Activated CD4-positive, alpha-beta T cell treated with anti-CD3 and anti-CD28 coated beads, Interleukin-2, amount 10 ng/mL, durations not matched to agents 24 days and 14 days (primary cell): ENCODE measurements around the gene CLTA. TPM values are rescaled to one million over a fixed set of nuclear protein-coding genes. Genes with fewer than 3 reads are reported as not detected.
"Not testable (repeated sequence)": the region's sequence is repeated elsewhere in the genome, so short reads cannot be mapped to it uniquely, and the experiment has no call there.

Source experiments
- DNase-seq: peaks from one replicate; pipeline ENCODE4 v3.0.0; 2022
- H3K27ac Mint-ChIP-seq: one replicate; pipeline ENCODE4 v1.8.0; 2022; ENCODE audit warnings: mild to moderate bottlenecking, mixed read lengths
- H3K27me3 Mint-ChIP-seq: one replicate; pipeline ENCODE4 v1.8.0; 2022; ENCODE audit warnings: mixed read lengths
- H3K36me3 Mint-ChIP-seq: one replicate; pipeline ENCODE4 v1.8.0; 2022; ENCODE audit warnings: low read depth, mild to moderate bottlenecking, mixed read lengths
- H3K4me1 Mint-ChIP-seq: one replicate; pipeline ENCODE4 v1.8.0; 2021; ENCODE audit warnings: mixed read lengths
- H3K4me3 Mint-ChIP-seq: one replicate; pipeline ENCODE4 v1.8.0; 2022; ENCODE audit warnings: mild to moderate bottlenecking, moderate library complexity, mixed read lengths
- H3K9me3 Mint-ChIP-seq: one replicate; pipeline ENCODE4 v1.8.0; 2021; ENCODE audit warnings: mixed read lengths
- intact Hi-C: fragments of 100-400 bp; cut with micrococcal nuclease; formaldehyde crosslinking; loops from one replicate; pipeline ENCODE4 v1.15.1; 2023
- total RNA-seq: library from RNA; stranded (reverse); gene quantifications from 2 replicates; pipeline ENCODE4 v1.2.3, GENCODE V29; 2022

The CLTA gene
- total RNA-seq, 1 donor from 2014 or later: 173 TPM

- Mint-ChIP-seq H3K27me3 (no peaks in the 10 kb centered on the region), H3K36me3 (peaks cover 71% of the 10 kb centered on the region), H3K4me3 (no peak overlapping the region), H3K9me3 (no peaks in the 10 kb centered on the region), H3K27ac (no peak overlapping the region), H3K4me1 (peaks cover 51% of the 10 kb centered on the region)
- DNase-seq: no peak
- intact Hi-C loops: loop anchor here (10.0 kb wide), 1 partner anchor 364 kb away; the partner anchor contains the start of gene MELK
Measured at GRCh38 chr9:36210722-36211121, 20.0 kb downstream of the CLTA start.

GRCh38 chr9:36211510-36211909 is 20.8 kb downstream of the CLTA start:
- DNase-seq: no peak

DNA sequence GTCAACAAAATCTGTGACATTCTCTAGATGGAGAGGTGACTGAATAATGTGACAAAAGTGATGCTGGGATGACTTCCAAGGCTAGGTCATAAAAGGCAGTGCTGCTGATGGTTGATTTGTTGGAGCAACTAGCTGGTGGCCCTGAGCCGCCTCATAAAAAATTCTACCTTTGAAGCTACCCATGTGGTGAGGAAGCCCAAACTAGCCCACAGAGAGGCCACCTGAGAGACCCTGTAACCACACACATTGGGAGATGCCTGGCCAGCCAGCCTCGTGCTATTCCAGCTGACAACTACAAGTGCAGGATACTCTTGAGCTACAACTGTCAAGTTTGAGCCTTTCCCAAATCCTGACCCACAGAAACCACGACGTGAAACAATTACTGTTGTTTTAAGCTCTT is 22.7 kb downstream of the CLTA start:
- Mint-ChIP-seq H3K36me3 (peaks cover 67% of the 10 kb centered on the region), H3K27ac (peak overlapping the region; percentile 73), H3K4me1 (peaks cover 51% of the 10 kb centered on the region)

More at GRCh38 chr9:36211510-36211909, 20.8 kb downstream of the CLTA start:
- intact Hi-C loops: loop anchor here (10.0 kb wide), 1 partner anchor 363 kb away; the partner anchor contains the start of gene MELK
- Mint-ChIP-seq H3K27me3 (no peaks in the 10 kb centered on the region), H3K9me3 (no peaks in the 10 kb centered on the region), H3K36me3 (peaks cover 68% of the 10 kb centered on the region), H3K4me3 (no peak overlapping the region), H3K4me1 (peaks cover 52% of the 10 kb centered on the region), H3K27ac (peak overlapping the region; percentile 4)

DNA sequence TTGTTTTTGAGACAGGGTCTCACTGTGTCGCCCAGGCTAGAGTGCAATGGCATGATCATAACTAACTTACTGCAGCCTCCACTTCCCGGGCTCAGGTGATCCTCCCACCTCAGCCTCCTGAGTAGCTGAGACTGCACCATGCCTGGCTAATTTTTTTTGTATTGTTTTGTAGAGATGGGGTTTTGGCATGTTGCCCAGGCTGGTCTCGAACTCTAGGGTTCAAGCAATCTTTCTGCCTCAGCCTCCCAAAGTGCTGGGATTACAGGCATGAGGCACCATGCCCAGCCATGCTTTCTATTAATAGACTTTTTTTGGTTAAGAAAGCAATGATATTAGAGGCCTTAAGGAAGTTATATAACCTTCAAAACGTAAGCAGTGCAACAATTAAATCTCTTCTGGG is 23.3 kb downstream of the CLTA start:
- DNase-seq: no peak
- Mint-ChIP-seq H3K9me3 (no peaks in the 10 kb centered on the region), H3K36me3 (peaks cover 64% of the 10 kb centered on the region), H3K4me3 (no peak overlapping the region), H3K4me1 (peaks cover 53% of the 10 kb centered on the region), H3K27ac (peak overlapping the region; percentile 6), H3K27me3 (no peaks in the 10 kb centered on the region)
- intact Hi-C loops: loop anchor here (10.0 kb wide), 1 partner anchor 361 kb away; the partner anchor contains the start of gene MELK

More for the DNA sequence above, 22.7 kb downstream of the CLTA start:
- H3K4me3 Mint-ChIP-seq: no peak overlapping the region
- intact Hi-C loops: loop anchor here (10.0 kb wide), 1 partner anchor 361 kb away; the partner anchor contains the start of gene MELK
- no peaks in the 10 kb centered on the region for H3K27me3 Mint-ChIP-seq
- H3K9me3 Mint-ChIP-seq: no peaks in the 10 kb centered on the region
- DNase-seq: no peak

DNA sequence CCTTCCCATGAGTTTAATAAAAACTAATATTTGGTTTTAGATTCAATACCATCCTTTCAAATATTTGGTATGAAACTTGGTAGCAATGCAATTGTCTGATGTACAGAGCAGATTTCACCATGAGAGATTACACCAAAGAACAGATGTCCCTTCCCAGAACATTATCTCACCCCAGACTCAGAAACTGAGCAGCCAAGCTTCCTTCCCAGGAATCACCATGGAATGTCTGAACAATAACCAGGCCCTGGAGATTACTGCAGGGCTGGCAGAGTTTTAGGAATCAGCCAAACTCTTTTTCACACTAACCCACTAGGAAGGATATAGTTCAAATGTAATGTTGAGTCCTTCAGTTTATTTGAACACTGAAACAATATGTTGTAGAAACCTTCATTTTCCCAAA is 23.9 kb downstream of the CLTA start:
- no peaks in the 10 kb centered on the region for H3K9me3 Mint-ChIP-seq
- H3K27me3 Mint-ChIP-seq: no peaks in the 10 kb centered on the region
- H3K36me3 Mint-ChIP-seq: peaks cover 64% of the 10 kb centered on the region

GRCh38 chr9:36217256-36217968 is 26.7 kb downstream of the CLTA start:
- H3K4me1 Mint-ChIP-seq: peaks cover 51% of the 10 kb centered on the region
- peaks cover 67% of the 10 kb centered on the region for H3K36me3 Mint-ChIP-seq
- peak overlapping the region; percentile 64 for H3K4me3 Mint-ChIP-seq

More for the DNA sequence above, 23.9 kb downstream of the CLTA start:
- Mint-ChIP-seq H3K4me1 (peaks cover 52% of the 10 kb centered on the region), H3K4me3 (no peak overlapping the region), H3K27ac (no peak overlapping the region)
- DNase-seq: no peak
- intact Hi-C loops: loop anchor here (10.0 kb wide), 1 partner anchor 360 kb away; the partner anchor contains the start of gene MELK

GRCh38 chr9:36218011-36218410 is 27.3 kb downstream of the CLTA start:
- Mint-ChIP-seq H3K27ac (peak overlapping the region; percentile 84), H3K27me3 (no peaks in the 10 kb centered on the region), H3K4me3 (peak overlapping the region; percentile 64), H3K36me3 (peaks cover 71% of the 10 kb centered on the region), H3K4me1 (peaks cover 48% of the 10 kb centered on the region), H3K9me3 (peaks cover 6% of the 10 kb centered on the region)
- DNase-seq: no peak
- intact Hi-C loops: loop anchor here (10.0 kb wide), 1 partner anchor 357 kb away; the partner anchor contains the start of gene MELK

More at GRCh38 chr9:36217256-36217968, 26.7 kb downstream of the CLTA start:
- Mint-ChIP-seq H3K27me3 (no peaks in the 10 kb centered on the region), H3K27ac (peak overlapping the region; percentile 84), H3K9me3 (peaks cover under 1% of the 10 kb centered on the region)
- intact Hi-C loops: loop anchor here (10.0 kb wide), 1 partner anchor 357 kb away; the partner anchor contains the start of gene MELK
- DNase-seq: no peak

GRCh38 chr9:36218411-36218901 is 27.7 kb downstream of the CLTA start:
- Mint-ChIP-seq H3K27me3 (no peaks in the 10 kb centered on the region), H3K36me3 (peaks cover 71% of the 10 kb centered on the region), H3K4me3 (peak overlapping the region; percentile 64), H3K4me1 (peaks cover 44% of the 10 kb centered on the region), H3K27ac (peak overlapping the region; percentile 84), H3K9me3 (peaks cover 6% of the 10 kb centered on the region)
- intact Hi-C loops: loop anchor here (10.0 kb wide), 1 partner anchor 356 kb away; the partner anchor contains the start of gene MELK
- DNase-seq: peak; percentile 82

DNA sequence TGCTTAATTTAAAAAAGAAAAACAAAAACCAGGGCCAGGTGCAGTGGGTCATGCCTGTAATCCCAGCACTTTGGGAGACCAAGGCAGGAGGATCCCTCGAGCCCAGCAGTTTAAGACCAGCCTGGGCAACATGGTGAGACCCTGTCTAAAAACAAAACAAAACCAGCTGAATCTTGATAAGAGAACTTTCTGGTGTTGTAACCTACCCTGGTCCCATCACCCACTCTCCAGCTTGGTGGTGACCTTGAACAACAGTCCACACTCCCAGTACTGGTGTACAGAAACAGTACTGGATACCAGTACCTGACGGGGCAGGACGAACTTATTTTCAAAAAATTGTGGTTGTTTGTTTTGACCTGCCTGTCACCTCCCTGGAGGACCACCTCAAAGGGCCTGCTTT is 30.9 kb downstream of the CLTA start:
- Mint-ChIP-seq H3K27me3 (no peaks in the 10 kb centered on the region), H3K36me3 (peaks cover 72% of the 10 kb centered on the region), H3K27ac (no peak overlapping the region), H3K9me3 (peaks cover 6% of the 10 kb centered on the region), H3K4me1 (peaks cover 33% of the 10 kb centered on the region), H3K4me3 (no peak overlapping the region)
- intact Hi-C loops: no loop called here
- no peak for DNase-seq

GRCh38 chr9:36222449-36222848 is 31.7 kb downstream of the CLTA start:
- no peak overlapping the region for H3K27ac Mint-ChIP-seq
- no peak overlapping the region for H3K4me3 Mint-ChIP-seq

DNA sequence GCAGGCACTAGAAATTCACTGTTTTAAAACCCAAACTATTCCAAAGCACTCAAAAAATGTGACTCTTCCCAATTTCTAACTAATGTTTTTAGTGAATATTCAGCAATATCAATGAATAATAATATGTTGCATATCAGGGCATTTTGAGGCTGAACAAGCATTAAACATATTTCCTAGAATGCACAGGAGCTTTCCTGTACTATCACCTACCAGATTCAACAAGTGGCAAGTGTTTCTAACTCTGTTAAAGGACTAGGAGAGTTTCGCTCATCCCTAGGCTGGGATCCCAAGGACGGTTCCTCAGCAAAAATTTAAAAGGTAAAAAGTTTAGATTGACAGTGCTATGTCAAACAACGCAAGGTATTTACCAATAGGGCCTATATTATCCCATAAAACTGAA is 46.5 kb downstream of the CLTA start:
- intact Hi-C loops: no loop called here
- Mint-ChIP-seq H3K9me3 (no peaks in the 10 kb centered on the region), H3K4me3 (no peak overlapping the region), H3K36me3 (peaks cover 60% of the 10 kb centered on the region), H3K27ac (no peak overlapping the region), H3K4me1 (peaks cover 2% of the 10 kb centered on the region), H3K27me3 (no peaks in the 10 kb centered on the region)
- DNase-seq: no peak

More at GRCh38 chr9:36222449-36222848, 31.7 kb downstream of the CLTA start:
- no peak for DNase-seq
- intact Hi-C loops: no loop called here
- H3K36me3 Mint-ChIP-seq: peaks cover 73% of the 10 kb centered on the region
- H3K4me1 Mint-ChIP-seq: peaks cover 25% of the 10 kb centered on the region
- no peaks in the 10 kb centered on the region for H3K27me3 Mint-ChIP-seq
- peaks cover 6% of the 10 kb centered on the region for H3K9me3 Mint-ChIP-seq

DNA sequence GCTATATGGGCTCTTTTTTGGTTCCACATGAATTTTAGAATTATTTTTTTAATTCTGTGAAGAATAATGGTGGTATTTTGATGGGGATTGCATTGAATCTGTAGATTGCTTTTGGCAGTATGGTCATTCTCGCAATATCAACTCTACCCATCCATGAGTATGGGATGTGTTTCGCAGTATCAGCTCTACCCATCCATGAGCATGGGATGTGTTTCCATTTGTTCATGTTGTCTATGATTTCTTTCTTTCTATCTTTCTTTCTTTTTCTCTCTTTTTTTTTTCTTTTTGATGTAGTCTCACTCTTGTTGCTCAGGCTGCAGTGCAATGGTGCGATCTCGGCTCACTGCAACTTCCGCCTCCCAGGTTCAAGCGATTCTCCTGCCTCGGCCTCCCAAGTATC is 48.5 kb downstream of the CLTA start:
- H3K27ac Mint-ChIP-seq, intact Hi-C loops, H3K9me3 Mint-ChIP-seq, H3K27me3 Mint-ChIP-seq, H3K4me3 Mint-ChIP-seq, H3K4me1 Mint-ChIP-seq, DNase-seq: not testable (repeated sequence)
- H3K36me3 Mint-ChIP-seq: peaks cover 56% of the 10 kb centered on the region

GRCh38 chr9:36239675-36240074 is 49.0 kb downstream of the CLTA start:
- peaks cover 54% of the 10 kb centered on the region for H3K36me3 Mint-ChIP-seq
- H3K4me1 Mint-ChIP-seq, H3K27ac Mint-ChIP-seq, H3K27me3 Mint-ChIP-seq, H3K4me3 Mint-ChIP-seq, intact Hi-C loops, H3K9me3 Mint-ChIP-seq, DNase-seq: not testable (repeated sequence)

GRCh38 chr9:36245906-36246305 is 55.2 kb downstream of the CLTA start:
- intact Hi-C loops: no loop called here

More at GRCh38 chr9:36245906-36246305, 55.2 kb downstream of the CLTA start:
- peaks cover 7% of the 10 kb centered on the region for H3K4me1 Mint-ChIP-seq
- no peak overlapping the region for H3K27ac Mint-ChIP-seq
- H3K36me3 Mint-ChIP-seq: peaks cover 28% of the 10 kb centered on the region
- DNase-seq: no peak
- no peaks in the 10 kb centered on the region for H3K9me3 Mint-ChIP-seq
- H3K4me3 Mint-ChIP-seq: no peak overlapping the region
- no peaks in the 10 kb centered on the region for H3K27me3 Mint-ChIP-seq
